Ishikawa (cell line): ENCODE data around the gene IMMP2L.

Source experiments
- CEBPB ChIP-seq: IDR thresholded peaks from 2 replicates; pipeline ENCODE4 v1.6.1; 2012
- CREB1 ChIP-seq: IDR thresholded peaks from 2 replicates; pipeline ENCODE4 v1.6.1; 2012; ENCODE audit warnings: low read depth
- EGR1 ChIP-seq: IDR thresholded peaks from 2 replicates; pipeline ENCODE4 v1.6.1; 2012
- EP300 ChIP-seq: IDR thresholded peaks from 2 replicates; pipeline ENCODE4 v1.6.1; 2012; ENCODE audit warnings: borderline replicate concordance
- FOXM1 ChIP-seq: IDR thresholded peaks from 2 replicates; pipeline ENCODE4 v1.6.1; 2012; ENCODE audit warnings: low read depth, borderline replicate concordance
- MAX ChIP-seq: IDR thresholded peaks from 2 replicates; pipeline ENCODE4 v1.6.1; 2012
- NFIC ChIP-seq: IDR thresholded peaks from 2 replicates; pipeline ENCODE4 v1.6.1; 2012
- RAD21 ChIP-seq: IDR thresholded peaks from 2 replicates; pipeline ENCODE4 v1.6.1; 2012; ENCODE audit warnings: low read depth
- REST ChIP-seq: IDR thresholded peaks from 2 replicates; pipeline ENCODE4 v1.6.1; 2012; ENCODE audit warnings: low read depth, mild to moderate bottlenecking
- TAF1 ChIP-seq: IDR thresholded peaks from 2 replicates; pipeline ENCODE4 v1.6.1; 2012; ENCODE audit warnings: low read depth, mild to moderate bottlenecking
- TCF12 ChIP-seq: IDR thresholded peaks from 2 replicates; pipeline ENCODE4 v1.6.1; 2012; ENCODE audit warnings: low read depth
- TEAD4 ChIP-seq: IDR thresholded peaks from 2 replicates; pipeline ENCODE4 v1.6.1; 2012
- USF1 ChIP-seq: IDR thresholded peaks from 2 replicates; pipeline ENCODE4 v1.6.1; 2012
- YY1 ChIP-seq: IDR thresholded peaks from 2 replicates; pipeline ENCODE4 v1.6.1; 2012; ENCODE audit warnings: low read depth
- ZBTB7A ChIP-seq: IDR thresholded peaks from 2 replicates; pipeline ENCODE4 v1.6.1; 2012; ENCODE audit warnings: low read depth

Gene IMMP2L

GRCh38 chr7:110801502-110801901, 760.8 kb downstream of the IMMP2L start:
- TF ChIP-seq MAX (no peak), EP300 (no peak), NFIC (no peak), TCF12 (no peak), USF1 (no peak), CREB1 (no peak), FOXM1 (no peak)

- no peak for TF ChIP-seq EP300
- TF ChIP-seq EGR1, result no peak
These were observed 761.3 kb downstream of the IMMP2L start for GRCh38 chr7:110800984-110801383.

- TF ChIP-seq USF1, result no peak
- no peak for TF ChIP-seq REST
- no peak for TF ChIP-seq TAF1
- no peak for TF ChIP-seq YY1
- TF ChIP-seq CREB1, result no peak
- no peak for TF ChIP-seq CEBPB
- TF ChIP-seq NFIC, result no peak
- no peak for TF ChIP-seq EGR1
- no peak for TF ChIP-seq MAX
- no peak for TF ChIP-seq TEAD4
- no peak for TF ChIP-seq RAD21
- no peak for TF ChIP-seq EP300
- TF ChIP-seq ZBTB7A, result no peak
- TF ChIP-seq TCF12, result no peak
- TF ChIP-seq FOXM1, result no peak
These were observed 764.6 kb downstream of the IMMP2L start for GRCh38 chr7:110797656-110798055.

- TF ChIP-seq EP300, result no peak
- no peak for TF ChIP-seq TAF1
- TF ChIP-seq CREB1, result no peak
- no peak for TF ChIP-seq YY1
- TF ChIP-seq USF1, result no peak
- no peak for TF ChIP-seq MAX
- TF ChIP-seq TCF12, result no peak
- no peak for TF ChIP-seq CEBPB
- no peak for TF ChIP-seq RAD21
- TF ChIP-seq EGR1, result no peak
- no peak for TF ChIP-seq FOXM1
- TF ChIP-seq REST, result no peak
- no peak for TF ChIP-seq NFIC
- no peak for TF ChIP-seq ZBTB7A
- TF ChIP-seq TEAD4, result no peak
These were observed 771.3 kb downstream of the IMMP2L start for GRCh38 chr7:110790992-110791391.

- TF ChIP-seq MAX (no peak), NFIC (no peak), EP300 (no peak), RAD21 (no peak), REST (no peak), TAF1 (no peak), CREB1 (no peak), TCF12 (no peak), FOXM1 (no peak), YY1 (no peak), ZBTB7A (no peak), EGR1 (no peak), CEBPB (no peak), TEAD4 (no peak), USF1 (no peak)
These were observed 775.8 kb downstream of the IMMP2L start for GRCh38 chr7:110786328-110786965.
